HEK293 (cell line): Measurements from ENCODE around the gene QRICH2.

Experiments used
- SALL2 ChIP-seq: fragments of 450-650 bp; formaldehyde crosslinking; IDR thresholded peaks from 2 replicates; pipeline ENCODE4 v1.5.0; 2017; ENCODE audit warnings: missing biosample characterization, mild to moderate bottlenecking, missing genetic modification characterization, borderline replicate concordance
- YY1 ChIP-seq: fragments of 450-650 bp; formaldehyde crosslinking; IDR thresholded peaks from 2 replicates; pipeline ENCODE4 v1.5.1; 2018; ENCODE audit warnings: missing biosample characterization, missing genetic modification characterization
- TF ChIP-seq, protein P1 (sequence below): fragments of 450-650 bp; formaldehyde crosslinking; IDR thresholded peaks from 2 replicates; pipeline ENCODE4 v1.5.1; 2016; ENCODE audit warnings: missing biosample characterization, missing genetic modification characterization

DNA sequence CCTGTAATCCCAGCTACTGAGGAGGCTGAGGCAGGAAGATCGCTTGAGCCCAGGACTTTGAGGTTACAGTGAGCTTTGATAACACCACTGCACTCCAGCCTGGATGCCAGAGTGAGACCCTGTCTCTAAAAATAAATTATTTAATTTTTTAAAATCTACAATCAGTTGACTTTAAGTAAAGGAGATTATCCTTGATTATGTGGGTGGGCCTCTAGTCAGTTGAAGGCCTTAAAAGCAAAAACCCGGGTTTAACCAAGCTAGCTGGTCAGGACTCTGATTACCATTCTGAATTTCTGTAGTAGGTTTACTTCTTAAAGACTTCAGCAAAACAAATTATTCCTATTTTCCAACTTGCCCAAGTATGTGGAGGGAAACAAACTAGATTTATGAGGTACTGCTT lies 72.2 kb downstream of the QRICH2 start:
- no peak for TF ChIP-seq YY1 (tag by site-specific recombination)
- TF ChIP-seq, protein P1, sequence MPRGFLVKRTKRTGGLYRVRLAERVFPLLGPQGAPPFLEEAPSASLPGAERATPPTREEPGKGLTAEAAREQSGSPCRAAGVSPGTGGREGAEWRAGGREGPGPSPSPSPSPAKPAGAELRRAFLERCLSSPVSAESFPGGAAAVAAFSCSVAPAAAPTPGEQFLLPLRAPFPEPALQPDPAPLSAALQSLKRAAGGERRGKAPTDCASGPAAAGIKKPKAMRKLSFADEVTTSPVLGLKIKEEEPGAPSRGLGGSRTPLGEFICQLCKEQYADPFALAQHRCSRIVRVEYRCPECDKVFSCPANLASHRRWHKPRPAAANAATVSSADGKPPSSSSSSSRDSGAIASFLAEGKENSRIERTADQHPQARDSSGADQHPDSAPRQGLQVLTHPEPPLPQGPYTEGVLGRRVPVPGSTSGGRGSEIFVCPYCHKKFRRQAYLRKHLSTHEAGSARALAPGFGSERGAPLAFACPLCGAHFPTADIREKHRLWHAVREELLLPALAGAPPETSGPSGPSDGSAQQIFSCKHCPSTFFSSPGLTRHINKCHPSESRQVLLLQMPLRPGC (tag by site-specific recombination) = no peak
- no peak for TF ChIP-seq SALL2 (tag by site-specific recombination)
